ENCODE measurements around the gene GNPTAB.

- no peak for TF ChIP-seq CTCF (IDR thresholded peaks at IDR 0.05)
- TF ChIP-seq POLR2AphosphoS5 (IDR thresholded peaks at IDR 0.05; ENCODE audit: low read depth, low read length), result no peak
- no peak for TF ChIP-seq REST (IDR thresholded peaks at IDR 0.05; ENCODE audit: insufficient read depth in 1 of 2, low read depth in 2 of 2, low read length in 1 of 2)
Observed at GRCh38 chr12:101841069-101841468, 10.3 kb upstream of the GNPTAB start.

All from Panc1 (cell line).